Activated T-cell treated with anti-CD3 and anti-CD28 coated beads for 24 hours (primary cell): Measurements from ENCODE around the gene ATG9A.
"Not testable (repeated sequence)": the region's sequence is repeated elsewhere in the genome, so short reads cannot be mapped to it uniquely, and the experiment has no call there.

Source experiments
- DNase-seq: peaks from one replicate; pipeline ENCODE4 v3.0.0-alpha.2; 2020; ENCODE audit warnings: low read depth

Gene ATG9A, protein sequence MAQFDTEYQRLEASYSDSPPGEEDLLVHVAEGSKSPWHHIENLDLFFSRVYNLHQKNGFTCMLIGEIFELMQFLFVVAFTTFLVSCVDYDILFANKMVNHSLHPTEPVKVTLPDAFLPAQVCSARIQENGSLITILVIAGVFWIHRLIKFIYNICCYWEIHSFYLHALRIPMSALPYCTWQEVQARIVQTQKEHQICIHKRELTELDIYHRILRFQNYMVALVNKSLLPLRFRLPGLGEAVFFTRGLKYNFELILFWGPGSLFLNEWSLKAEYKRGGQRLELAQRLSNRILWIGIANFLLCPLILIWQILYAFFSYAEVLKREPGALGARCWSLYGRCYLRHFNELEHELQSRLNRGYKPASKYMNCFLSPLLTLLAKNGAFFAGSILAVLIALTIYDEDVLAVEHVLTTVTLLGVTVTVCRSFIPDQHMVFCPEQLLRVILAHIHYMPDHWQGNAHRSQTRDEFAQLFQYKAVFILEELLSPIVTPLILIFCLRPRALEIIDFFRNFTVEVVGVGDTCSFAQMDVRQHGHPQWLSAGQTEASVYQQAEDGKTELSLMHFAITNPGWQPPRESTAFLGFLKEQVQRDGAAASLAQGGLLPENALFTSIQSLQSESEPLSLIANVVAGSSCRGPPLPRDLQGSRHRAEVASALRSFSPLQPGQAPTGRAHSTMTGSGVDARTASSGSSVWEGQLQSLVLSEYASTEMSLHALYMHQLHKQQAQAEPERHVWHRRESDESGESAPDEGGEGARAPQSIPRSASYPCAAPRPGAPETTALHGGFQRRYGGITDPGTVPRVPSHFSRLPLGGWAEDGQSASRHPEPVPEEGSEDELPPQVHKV

DNA sequence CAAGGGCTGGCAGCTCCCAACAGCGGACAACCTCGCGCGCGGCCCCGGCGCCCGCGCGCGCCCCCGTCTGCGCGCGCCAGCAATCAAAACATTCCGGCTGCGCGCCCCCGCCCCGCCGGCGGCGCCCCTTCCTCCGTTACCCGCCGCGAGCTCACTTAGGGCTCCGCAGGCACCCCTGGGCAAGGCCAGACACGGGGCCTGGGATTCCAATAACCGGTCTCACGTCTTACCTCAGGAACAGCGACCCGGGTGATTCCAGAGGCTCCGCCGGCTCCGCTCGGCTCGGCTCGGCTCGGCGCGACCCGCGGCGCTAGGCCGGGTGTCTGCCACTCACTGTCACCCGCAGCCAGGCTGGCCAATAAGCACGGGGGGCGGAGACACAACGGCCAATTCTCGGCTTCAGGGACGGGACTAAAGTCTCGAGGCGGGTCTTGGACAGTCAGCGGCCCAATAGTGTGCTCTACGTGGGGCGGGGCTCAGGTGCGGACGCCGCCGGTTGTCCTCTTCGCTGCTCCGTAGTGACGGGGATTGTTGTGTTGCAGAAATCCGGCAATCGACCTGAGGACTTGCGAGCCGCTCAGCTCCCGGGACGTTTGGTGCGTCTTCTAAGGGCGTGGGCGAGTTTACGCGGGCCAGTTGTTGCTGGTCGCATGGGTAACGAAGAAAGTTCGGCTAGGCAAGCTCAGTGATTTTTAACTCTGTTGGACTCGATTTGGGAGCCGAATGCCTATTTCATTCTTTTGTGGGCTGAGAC is at the start of gene ATG9A, which contains the start of gene ANKZF1:
ATG9A (minus strand) TSS at position 332 of the 754 bp plus-strand sequence. CDS start 1,612 bp downstream, outside the sequence.
ANKZF1 (plus strand) TSS at position 502 of the 754 bp plus-strand sequence. CDS start 452 bp downstream, outside the sequence.
- peak; percentile 97 for DNase-seq

DNA sequence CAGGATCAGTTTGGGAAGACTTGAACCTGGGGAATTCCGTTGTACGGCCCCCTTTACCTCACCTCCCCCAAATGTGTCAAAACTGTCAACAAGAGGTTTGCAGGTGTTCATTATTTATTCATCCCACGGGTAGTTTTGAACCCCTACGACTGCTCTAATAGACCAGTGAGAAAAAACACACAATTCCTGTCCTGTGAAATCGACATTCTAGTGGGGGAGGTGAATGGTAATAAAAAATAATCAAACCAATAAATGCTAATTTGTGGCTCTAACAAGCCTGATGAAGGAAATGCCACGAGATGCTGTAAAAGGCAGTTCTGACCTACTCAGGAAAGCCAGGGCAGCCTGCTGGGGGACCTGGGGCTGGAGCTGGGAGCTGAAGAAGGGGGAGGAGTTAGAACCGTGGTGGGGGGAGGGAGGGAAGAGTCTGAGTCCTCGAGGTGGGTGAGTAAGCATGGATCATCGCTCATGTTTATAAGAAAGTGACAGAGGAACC is 49.3 kb upstream of the ATG9A start:
- DNase-seq = no peak

DNA sequence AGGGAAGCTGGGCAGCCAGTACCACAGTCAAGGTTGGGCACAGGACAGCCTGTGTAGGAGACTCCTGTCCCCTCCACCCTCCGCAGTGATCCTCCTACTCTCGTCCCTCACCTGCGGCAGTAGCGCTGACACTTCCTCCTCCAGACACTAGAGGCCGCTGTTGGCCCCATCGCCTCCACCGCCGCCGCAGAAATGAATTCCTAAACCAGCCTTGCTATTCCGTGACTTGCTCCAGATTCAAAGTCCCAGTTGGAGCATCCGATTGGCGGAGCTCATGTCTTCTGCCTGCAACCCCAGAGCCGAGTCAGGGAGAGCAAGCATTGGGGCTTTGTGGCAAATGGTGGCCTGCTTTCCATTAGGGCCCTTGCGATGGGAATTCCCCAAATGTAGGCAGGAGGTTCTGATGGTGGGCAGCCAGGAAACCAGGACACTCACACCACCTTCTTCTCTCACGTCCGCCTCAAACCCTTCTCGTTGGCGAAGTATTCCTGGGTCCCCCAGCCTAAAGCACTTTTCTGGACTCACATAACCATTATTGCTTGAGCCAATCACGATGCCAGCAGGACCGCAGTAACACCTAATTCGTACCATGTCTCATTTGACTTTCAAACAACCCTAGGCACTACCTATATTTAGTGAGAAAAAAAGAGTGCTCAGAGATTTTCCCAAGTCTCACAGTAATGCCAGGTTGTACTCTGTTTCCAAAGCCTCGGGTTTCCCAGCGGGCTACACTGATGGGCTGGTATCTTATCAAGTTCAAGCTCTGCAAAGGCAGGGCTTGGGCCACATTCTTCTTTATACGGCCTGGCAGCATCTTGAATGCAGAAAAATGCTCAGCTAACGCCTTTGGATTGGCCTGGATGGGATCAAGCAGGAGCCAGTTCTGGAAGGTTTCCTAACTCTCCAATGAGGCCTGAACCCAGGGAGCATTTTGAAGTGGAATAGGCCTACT is 48.5 kb upstream of the ATG9A start:
- peak; percentile 70 for DNase-seq

DNA sequence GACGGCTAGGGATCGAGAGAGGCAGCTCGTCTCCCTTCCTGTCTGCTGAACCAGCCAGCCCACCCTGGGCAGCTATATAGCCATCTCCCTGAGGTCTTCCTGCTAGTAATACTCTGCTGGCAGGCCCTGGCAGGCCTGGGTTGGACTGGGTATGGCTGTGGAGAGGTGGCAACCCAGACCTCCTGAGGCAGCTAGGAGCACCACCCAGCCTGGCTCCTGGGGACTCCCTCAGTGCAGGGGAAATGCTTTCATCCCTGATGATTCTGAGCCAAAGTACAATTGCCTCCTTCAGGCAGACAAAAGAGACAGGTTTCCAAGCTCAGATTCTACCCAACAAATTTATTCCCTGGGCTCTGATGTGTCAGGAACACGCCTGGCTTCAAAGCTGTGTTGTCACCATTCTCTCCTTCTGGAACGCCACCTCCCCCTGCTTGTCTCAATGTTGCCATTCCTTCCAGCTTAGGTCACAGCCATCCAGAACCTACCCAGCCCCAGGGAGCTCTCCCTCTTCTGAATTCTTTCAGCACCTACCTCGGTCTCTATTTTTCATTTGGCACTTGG is 45.0 kb upstream of the ATG9A start:
- no peak for DNase-seq

DNA sequence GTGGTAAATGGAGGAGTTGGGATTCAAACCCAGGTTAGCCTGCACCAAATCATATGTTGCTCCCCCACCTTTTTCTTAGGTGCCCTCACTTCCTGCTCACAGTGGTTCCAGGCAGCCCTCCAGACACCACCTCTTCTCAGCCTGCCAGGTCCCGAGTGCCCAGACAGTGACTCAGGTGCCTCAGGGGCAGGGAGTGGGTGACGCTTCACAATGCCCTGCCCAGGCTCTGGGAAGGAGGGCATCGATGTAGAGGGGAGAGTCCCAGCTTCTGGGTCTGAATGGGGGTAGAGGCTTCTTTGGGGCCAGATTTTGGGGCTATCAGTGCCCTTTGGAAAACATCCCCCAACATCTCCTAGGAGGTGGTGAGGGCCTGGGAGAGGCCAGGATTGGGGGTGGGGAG is 44.5 kb upstream of the ATG9A start:
- no peak for DNase-seq

DNA sequence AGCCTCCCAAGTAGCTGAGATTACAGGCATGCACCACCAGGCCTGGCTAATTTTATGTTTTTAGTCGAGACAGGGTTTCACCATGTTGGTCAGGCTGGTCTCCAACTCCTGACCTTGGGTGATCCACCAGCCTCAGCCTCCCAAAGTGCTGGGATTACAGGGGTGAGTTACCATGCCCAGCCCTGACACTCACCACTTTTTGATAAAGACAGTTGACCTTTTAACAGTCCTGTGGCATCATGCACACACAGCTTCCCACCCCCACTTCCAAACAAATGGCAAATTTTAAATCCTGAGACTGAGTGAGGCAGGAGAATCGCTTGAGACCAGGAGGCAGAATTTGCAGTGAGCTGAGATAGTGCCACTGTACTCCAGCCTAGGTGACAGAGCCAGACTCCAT is 43.6 kb upstream of the ATG9A start:
- no peak for DNase-seq

DNA sequence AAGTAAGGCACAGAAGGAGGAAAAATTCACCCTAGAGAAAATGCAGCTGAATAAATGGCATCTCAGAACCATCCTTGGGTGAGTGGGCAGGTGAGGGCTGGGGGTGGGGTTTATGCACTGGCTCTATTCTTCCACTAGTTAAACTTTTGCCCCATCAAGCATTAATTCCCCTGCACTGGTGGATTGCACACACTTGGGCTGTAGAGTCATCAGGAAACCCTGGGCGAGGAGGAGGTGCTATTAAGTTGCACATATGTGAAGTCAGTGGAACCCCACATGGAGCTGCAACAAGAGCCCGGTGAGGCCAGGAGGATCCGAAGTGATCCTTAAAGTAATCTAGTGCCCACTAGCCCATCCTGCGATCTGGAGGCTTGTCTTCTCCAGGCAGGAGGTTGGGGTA is 42.9 kb upstream of the ATG9A start:
- no peak for DNase-seq

DNA sequence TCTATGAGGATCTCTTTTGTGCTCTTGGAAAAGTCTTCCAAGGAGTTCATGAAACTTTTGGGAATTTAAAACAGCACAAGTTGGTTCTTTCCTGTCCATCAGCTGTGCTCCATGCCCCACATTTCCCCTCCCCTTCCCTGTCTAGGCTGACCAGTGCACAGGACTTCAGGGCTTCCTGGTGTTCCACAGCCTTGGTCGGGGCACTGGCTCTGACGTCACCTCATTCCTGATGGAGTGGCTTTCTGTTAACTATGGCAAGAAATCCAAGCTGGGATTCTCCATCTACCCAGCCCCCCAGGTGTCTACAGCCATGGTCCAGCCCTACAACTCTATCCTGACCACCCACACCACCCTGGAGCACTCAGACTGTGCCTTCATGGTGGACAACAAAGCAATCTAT is 41.6 kb upstream of the ATG9A start:
- no peak for DNase-seq

DNA sequence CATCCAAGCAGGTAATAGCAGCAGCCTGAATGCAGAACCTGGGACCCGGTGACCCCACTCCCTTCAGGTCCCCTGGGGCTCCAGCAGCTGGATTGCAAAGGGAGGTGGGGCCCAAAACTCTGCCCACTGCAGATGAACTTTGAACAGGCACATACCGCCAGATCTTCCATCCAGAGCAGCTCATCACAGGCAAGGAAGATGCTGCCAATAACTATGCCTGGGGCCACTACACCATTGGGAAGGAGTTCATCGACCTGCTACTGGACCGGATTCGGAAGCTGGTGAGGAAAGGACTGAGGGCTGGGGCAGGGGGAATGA is 40.6 kb upstream of the ATG9A start:
- no peak for DNase-seq

DNA sequence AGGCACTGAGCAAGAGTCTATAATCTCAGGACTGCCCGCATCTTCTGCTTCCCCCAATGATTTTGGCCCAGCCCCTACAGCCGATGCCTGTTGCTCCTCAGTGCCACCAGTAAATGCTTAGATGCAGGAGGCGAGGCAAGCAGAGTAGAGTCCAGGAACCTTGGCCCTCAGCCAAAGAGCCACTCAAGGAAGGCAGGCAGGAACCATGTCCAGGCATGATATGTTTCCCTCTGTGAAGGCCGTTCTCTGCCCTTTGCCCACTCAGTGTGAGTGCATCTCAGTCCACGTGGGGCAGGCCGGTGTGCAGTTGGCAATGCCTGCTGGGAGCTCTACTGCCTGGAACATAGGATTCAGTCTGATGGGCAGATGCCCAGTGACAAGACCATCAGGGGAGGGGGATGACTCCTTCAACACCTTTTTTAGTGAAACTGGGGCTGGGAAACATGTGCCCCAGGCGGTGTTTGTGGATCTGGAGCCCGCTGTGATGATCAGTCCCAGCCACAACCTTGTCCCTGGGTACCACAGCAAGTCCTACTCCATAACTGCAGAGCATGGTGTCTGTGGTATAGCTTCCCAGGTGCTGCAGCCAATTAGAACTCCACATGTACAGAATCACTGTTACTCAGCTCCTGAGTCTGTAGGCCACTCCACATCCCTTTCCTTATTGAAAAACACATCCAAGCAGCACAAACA is 40.1 kb upstream of the ATG9A start:
- DNase-seq = no peak

DNA sequence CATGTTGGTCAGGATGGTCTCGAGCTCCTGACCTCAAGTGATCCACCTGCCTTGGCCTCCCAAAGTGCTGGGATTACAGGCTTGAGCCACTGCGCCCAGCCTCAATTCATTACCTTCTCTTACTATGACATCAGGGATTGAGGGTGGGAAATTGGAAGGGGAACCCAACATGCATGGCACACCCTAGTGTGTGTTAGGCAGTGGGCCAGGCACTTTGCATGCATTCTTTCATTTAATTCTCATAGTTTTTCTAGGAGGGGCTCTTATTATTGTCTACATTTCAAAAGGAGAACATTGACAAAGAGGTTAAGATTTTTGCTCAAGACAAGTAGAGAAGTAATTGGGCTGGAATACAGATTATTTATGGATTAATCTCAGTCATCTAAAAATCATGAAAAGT is 38.9 kb upstream of the ATG9A start:
- no peak for DNase-seq

DNA sequence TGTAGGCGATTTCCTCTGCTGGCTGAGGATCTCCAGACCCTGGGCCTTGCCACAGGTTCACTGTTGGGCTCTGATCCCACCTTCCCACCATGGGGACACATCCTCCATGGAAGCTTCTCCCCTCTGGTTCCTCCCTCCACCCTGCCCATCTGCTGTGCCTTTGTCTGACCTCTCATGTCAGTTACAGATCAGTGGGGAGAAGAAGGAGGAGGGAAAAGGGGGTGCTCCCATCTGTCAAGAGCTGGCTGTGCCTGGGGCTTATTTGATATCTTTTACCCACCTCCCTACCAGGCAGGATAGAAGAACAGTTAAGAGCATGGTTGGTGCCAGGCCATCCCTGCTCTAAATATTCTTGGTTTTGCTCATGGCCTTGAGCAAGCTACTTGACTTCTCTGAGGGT is 37.5 kb upstream of the ATG9A start:
- DNase-seq = no peak

DNA sequence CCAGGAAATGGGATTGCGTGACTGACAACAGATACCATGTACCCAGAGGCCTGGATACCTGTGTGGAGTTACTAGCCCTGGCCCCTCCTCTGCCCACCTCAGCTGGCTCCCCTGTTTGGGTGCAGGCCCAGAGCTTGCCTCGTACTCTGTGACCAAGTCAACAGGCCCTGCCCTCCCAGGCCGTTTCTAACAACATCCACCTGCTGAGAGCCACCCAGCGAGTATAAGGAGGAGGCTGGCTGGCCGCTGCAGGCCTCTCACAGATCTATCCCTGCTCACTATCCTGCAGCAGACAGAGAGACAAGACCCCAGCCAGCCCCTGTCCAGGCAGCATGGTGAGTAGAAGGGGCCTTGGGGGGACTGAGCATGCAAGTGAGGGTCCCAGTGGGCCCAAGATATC is 36.8 kb upstream of the ATG9A start:
- no peak for DNase-seq

DNA sequence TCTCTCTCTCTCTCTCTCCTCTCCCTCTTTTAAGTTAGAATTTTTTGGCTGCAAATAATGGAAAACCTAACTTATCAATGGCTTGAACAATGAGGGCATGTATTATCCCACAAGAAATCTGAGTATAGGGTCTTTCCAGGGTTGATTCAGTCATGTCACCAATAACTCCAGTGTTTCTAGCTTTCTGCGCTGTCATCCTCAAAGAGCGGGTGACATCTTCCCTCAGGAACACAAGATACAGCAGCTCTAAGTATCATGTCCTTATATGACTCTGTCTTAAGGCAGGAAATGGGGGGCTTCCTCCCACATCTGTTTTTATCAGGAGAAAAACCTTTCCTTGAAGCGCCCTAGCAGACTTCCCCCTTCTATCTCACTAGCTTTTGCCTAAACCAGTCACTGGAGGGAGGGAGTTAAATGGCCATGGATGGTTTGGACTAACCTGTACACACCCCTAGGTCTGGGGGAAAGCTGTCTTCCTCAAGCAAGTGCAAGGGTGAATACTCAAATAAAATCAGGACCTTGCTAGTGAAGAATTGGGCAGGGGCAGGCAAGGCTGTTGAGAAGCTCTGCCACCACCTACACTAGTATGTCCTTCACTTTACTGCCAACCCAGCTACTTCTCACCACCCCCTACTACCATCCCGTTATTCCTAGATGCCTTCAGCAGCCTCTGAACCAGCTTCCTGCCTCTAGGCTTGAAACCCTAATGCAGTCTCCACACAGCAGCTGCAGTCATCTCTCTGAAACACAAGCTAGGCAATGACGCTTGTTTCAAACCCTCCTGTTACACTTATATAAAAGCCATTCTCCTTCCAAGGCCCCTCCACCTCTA is 31.8 kb upstream of the ATG9A start:
- DNase-seq = no peak

DNA sequence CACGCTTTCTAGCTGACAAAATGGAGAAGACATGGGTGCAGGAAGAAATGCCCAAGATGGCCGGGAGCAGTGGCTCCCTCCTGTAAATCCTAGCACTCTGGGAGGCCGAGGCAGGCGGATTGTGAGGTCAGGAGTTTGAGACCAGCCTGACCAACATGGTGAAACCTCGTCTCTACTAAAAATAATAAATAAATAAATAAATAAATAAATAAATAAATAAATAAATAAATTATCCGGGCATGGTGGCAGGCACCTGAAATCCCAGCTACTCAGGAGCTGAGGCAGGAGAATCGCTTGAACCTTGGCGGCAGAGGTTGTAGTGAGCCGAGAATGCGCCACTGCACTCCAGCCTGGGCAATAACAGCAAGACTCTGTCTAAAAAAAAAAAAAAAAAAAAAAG is 29.5 kb upstream of the ATG9A start:
- DNase-seq = not testable (repeated sequence)

DNA sequence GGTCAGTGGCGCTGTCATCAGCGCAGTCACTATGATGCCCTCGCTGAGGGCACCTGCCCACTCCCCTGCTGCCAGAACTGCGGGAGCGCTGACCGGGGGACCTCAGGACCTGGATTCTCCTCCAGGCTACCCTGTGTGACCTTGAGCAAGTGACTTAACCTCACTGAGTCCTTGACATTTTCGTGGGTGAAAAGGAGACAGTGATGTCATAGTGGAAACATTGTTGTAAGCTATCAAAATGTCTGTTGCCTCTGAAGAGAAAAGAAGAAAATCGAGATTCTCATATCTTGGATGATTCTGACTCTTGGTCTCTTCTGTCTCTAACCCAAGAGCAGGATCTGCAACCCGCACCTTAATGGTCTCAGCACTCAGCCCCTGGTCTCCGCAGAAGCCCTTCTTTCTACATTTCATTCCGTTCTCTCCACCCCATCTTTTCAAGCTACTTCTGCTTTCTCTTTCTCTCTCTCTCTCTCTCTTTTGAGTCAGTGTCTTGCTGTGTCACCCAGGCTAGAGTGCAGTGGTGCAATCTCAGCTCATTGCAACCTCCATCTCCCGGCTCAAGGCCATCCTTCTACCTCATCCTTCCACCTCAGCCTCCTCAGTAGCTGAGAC is 25.3 kb upstream of the ATG9A start:
- no peak for DNase-seq

DNA sequence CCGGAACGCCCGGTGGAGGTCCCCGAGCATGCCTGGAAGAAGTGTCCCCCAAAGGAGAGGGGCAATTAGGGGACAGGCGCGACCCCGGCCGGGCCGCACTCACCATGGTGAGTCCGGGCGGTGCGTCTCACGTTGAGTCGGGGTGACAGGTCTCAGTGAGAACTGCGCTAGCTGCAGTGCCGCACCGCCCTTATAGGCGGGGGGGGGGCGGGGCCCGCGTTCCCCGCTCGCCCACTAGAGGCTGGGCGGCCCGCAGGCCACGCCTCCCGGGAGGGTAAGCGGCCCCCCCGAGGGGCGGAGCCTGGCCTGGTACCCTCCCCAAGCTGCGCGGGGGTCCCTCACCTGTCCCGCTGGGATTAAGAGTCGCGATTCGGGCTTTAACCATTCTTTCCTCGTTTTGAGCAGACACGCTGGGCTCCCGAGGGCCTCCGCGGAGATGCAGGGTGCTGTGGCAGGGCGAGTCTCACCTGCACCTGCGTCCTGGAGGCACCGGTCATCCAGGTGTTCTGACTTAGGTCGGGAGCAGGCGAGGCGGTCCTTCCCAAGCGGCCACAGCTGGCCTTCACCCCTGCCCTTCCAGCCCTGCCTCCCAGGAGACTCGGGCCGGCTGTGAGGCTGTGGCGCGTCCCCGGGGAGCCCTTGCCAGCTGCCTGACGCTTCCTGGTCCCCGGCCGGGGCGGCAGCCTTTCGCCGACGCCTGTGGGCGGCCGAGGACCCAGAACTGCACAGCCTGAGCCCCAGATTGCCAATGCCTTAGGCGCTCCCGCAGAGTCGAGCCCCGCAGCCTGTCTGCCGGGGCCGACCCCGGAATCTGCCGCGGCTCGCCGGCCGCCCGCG is 24.5 kb upstream of the ATG9A start, which contains the start of gene TUBA4A:
TUBA4A (minus strand) TSS at position 166 of the 837 bp plus-strand sequence; CDS start at position 106, 60 bp downstream.
- DNase-seq = peak; percentile 86
